Superior temporal gyrus (tissue), 1 donor: ENCODE results near the gene TMEM42.

Experiments
- DNase-seq: peaks from one replicate; pipeline ENCODE4 v3.0.0-alpha.2; 2016; ENCODE audit errors: extremely low spot score

TMEM42 gene

GRCh38 chr3:44910693-44911092 lies 49.0 kb downstream of the TMEM42 start:
- no peak for DNase-seq

- DNase-seq: peak; percentile 66
These were observed 52.3 kb downstream of the TMEM42 start for GRCh38 chr3:44913868-44914468.

DNA sequence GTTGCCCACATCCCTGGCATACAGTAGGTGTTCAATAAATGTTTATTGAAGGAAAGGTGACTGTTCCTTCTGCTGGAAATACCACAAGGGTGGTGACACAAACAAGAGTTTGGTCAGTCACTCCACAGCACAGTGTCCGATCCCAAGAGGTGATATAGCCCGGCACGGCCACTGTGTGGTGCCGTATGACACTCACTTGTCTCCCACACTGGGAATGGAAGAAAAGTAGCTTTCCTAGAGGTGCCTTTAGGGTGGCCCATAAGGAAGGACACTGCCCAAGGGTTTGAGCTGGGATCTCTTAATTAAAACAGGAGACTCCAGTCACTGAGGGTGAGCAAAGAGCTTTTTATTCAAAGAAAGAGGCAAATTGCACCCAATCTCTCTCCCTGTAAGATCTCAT lies 53.2 kb downstream of the TMEM42 start:
- DNase-seq: no peak
